Embryonic facial prominence (tissue), 1 donor: ENCODE measurements around the gene CELA2A.
"Not testable (repeated sequence)": the region's sequence is repeated elsewhere in the genome, so short reads cannot be mapped to it uniquely, and the experiment has no call there.

Experiments used
- DNase-seq: peaks from one replicate; pipeline ENCODE4 v3.0.0-alpha.2; 2016; ENCODE audit errors: extremely low spot score

The CELA2A gene

DNA sequence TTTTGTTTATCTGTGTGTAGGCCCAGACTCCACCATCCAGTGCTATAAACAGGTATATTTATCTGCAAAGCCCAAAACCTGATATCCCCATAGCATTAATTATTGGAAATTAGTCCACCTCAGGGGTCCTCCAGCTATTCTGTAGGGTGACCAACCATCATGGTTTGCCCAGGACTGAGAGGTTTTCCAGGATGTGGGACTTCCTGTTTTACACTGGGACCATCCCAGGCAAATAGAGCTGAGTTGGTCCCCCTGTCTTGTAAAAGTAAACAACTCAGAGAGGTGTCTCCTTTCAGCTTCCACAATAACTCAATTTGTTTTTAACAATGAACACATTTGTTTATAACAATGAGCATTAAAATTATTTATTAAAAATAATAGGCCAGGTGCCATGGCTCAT, 11.6 kb downstream of the CELA2A start:
- DNase-seq: no peak

DNA sequence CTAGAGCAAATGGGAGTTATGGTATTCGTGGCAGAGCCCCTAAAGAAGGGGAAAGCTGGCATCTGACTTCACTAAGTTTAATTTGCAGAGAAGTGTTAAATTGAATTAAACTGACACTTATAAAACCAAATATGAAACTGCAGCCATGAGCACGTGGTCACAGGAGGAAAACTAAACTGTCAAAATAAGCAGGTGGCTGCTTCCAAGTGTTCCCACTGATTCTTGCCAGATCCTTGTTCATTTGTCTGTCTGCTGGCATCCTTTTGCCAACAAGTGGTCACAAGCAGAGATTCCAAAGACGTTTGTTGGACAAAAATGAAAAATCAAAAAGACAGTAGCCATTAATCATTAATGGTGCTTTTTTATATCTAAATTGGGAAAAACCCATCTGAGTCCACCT, 12.8 kb downstream of the CELA2A start:
- no peak for DNase-seq

- DNase-seq: not testable (repeated sequence)
Observed at GRCh38 chr1:15469821-15470448, 13.4 kb downstream of the CELA2A start.

DNA sequence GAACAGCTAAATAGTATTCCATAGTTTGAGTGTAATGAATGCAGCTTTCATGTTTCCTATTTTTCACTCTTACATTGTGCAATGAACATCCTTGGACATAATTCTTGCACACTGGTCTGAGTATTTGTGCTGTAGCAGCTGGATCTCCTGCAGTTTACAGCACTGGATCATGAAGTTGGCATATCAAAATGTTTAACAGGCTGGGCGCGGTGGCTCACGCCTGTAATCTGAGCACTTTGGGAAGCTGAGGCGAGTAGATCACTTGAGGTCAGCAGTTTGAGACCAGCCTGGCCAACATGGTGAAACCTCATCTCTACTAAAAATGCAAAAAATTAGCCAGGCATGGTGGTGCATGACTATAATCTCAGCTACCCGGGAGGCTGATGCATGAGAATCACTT, 14.5 kb downstream of the CELA2A start:
- not testable (repeated sequence) for DNase-seq

- not testable (repeated sequence) for DNase-seq
Observed at GRCh38 chr1:15471723-15472122, 15.2 kb downstream of the CELA2A start.

- no peak for DNase-seq
Observed at GRCh38 chr1:15472587-15472986, 16.1 kb downstream of the CELA2A start.

GRCh38 chr1:15475752-15476314, 19.3 kb downstream of the CELA2A start, which contains the start of gene CELA2B:
Gene CELA2B (plus strand): TSS chr1:15476104. CDS start chr1:15476126, 22 bp downstream.
- no peak for DNase-seq

GRCh38 chr1:15476927-15477326, 20.4 kb downstream of the CELA2A start:
- DNase-seq: no peak

DNA sequence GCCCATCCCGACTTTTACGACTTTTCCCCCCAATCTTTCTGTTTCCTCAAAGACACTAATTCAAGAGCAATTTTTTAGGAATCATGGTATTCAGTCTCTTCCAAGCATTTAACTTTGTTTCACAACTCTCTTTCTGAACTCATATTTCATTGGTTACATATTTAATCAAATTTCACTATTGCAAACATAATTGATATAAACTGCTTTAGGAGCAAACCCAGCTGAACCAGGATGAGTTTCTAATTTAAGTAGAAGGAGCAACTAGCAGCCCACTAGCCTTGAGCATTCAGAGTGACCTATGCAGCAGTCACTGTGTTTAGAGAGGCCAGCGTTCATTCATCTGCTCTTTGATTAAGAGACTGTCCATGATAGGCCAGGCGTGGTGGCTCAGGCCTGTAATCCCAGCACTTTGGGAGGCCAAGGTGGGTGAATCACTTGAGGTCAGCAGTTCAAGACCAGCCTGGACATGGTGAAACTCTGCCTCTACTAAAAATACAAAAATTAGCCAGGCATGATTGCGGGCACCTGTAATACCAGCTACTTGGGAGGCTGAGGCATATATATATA, 21.2 kb downstream of the CELA2A start:
- DNase-seq: no peak

DNA sequence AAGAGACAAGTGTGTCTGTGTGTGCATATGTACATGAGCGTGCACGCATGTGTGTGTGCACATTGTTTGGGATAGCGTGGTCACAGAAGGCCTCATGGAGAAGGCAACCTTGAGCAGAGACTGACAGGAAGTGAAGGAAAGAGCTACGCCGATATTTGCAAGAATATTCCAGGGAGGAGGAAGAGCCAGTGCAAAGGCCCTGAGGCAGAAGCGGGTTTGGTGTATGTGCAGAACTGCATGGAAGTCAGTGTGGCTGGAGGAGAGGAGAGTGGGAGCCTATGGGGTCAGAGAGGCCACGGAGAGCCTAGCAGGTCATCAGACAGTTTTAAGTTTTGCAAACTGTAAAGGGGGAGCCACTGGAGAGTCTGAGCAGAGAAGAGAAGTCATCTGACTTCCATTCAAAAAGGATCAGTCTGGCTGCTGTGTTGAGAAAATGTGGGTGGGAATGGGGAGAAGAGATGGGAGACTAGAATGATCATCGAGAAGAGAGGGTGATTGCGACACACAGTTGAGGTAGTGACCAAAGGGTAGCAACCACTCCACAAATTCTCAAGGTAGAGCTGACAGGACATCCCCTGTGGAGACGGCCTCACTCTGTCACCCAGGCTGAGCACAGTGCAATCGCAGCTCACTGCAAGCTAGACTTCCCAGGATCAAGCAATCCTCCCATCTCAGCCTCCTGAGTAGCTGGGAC, 23.3 kb downstream of the CELA2A start:
- no peak for DNase-seq

DNA sequence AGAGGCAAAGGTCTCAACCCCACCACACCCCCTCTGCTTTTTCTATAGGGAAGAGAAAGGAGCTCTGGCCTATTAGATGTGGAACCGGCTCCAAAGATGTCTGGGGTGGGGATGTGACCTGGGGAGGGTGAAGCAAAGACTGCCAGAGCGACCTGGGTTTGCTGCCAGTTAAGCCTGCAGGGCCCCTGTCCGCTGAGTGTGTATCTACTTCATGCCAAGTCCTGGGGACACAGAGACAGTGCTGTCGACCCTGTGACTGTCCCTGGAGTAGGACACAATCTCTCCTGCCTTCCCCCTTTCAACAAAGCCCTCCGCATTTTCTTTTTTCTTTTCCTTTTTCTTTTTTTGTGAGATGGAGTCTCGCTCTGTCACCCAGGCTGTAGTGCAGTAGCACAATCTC, 25.9 kb downstream of the CELA2A start:
- DNase-seq: not testable (repeated sequence)

DNA sequence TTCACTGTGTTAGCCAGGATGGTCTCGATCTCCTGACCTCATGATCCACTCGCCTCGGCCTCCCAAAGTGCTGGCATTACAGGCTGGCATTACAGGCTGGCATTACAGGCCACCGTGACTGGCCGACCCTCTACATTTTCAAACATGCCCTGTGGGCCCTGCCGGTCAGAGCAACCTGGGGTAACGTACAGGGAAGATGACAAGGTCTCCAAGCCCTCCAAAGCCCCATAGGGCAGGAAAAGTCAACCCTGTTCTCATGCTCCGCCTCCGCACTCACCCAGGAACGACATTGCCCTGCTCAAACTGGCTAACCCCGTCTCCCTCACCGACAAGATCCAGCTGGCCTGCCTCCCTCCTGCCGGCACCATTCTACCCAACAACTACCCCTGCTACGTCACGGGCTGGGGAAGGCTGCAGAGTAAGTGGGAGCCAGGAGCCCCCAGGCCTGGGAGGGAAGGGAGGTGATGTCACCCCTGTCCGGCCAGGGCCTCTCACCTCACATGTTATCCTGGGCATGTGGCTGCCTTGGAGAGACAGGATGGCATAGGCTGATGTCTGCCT, 26.5 kb downstream of the CELA2A start:
- DNase-seq: not testable (repeated sequence)

- DNase-seq: no peak
Observed at GRCh38 chr1:15483971-15484370, 27.4 kb downstream of the CELA2A start.

DNA sequence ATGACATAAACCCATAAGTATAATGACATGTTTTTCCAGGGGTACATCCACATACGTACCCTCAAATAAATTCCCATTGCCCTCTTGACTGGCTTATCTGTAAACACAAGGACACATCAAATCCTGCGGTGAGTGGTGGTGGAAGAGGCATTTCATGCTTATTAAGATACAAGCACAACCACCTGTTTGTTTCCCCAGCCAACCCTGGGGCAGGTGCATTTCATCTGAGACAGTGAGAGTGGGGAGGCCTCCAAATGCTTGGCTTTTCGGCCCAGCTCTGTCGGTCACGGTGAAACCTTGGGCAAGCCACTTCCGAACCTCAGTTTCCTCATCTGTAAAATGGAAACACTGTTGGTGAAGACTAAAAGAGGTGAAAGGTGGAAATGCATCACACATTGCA, 27.9 kb downstream of the CELA2A start:
- not testable (repeated sequence) for DNase-seq

DNA sequence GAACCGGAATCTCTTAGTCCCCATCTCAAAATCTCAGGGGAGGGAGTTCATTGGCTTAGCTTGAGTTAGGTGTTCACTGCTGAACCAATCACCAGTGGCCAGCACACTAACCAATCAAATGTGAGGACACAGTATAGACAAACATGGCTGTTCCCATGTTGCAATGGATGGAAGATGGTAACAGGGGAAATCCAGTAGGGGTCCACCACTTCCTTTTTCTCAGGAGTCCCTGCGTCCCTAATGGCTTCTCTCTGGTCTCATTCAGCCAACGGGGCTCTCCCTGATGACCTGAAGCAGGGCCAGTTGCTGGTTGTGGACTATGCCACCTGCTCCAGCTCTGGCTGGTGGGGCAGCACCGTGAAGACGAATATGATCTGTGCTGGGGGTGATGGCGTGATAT, 29.1 kb downstream of the CELA2A start:
- DNase-seq: no peak

GRCh38 chr1:15486844-15487610, 30.5 kb downstream of the CELA2A start:
- not testable (repeated sequence) for DNase-seq

DNA sequence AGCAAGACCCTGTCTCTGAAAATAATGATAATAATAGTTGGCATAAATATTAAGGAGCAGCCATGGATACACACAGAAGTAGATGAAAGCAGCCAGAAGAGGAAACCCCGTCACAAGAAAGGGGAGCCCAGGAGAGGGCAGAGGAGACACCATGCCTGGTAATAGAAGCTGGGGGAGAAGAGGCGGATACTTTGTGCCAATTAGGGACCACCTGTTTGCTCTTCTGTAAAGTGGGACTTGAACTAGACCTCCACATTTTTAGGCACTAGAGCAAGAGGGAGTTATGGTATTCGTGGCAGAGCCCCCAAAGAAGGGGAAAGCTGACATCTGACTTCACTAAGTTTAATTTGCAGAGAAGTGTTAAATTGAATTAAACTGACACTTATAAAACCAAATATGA, 31.8 kb downstream of the CELA2A start:
- no peak for DNase-seq

DNA sequence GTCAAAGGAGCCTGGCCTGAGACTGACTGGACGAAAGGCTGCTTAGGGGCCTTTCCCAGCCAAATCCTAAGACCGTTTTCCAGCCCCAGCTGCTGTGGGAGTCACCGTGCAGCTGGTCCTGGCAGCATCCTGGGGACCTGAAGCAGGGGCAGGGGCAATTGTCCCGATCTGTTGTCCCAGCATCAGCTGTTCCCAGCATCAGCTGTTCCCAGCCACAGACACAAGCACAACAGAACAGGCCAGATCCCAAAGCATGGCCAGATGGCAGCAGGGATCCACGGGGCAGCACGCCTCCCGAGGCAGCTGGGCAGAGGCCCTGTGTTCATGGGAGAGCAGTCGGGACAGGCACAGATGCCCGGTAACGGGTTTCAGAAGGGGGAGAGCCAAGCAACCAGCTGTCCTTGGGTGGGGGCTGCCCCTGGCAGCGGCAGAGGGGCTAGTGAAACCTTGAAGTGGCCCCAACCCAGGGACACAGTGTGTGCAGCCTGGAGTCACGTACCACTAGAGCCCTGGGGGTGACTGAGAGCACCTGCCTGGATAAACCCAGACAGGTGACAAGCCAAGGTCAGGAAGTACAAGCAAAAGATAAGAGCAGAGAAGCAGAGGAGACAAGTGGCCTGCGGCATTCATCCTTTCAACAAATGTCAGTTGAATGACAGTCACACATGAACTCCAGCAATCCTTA, 32.7 kb downstream of the CELA2A start:
- no peak for DNase-seq

DNA sequence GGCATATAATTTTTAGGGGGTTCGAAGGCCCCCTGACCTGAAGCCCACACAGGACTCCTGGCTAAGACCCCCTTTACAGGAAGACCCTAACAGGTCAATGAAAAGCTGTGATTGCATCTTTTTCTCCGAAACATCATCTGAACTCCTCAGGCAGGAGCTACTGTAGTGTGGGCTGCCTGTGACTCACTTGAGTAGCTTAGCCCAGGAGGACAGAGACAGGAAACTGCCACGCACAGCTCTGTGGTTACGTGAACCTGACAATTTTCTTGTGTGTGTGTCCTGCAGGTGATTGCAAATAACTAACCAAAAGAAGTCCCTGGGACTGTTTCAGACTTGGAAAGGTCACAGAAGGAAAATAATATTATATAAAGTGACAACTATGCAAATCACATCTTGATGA, 34.5 kb downstream of the CELA2A start:
- not testable (repeated sequence) for DNase-seq

- no peak for DNase-seq
Observed at GRCh38 chr1:15492596-15492995, 36.1 kb downstream of the CELA2A start.

DNA sequence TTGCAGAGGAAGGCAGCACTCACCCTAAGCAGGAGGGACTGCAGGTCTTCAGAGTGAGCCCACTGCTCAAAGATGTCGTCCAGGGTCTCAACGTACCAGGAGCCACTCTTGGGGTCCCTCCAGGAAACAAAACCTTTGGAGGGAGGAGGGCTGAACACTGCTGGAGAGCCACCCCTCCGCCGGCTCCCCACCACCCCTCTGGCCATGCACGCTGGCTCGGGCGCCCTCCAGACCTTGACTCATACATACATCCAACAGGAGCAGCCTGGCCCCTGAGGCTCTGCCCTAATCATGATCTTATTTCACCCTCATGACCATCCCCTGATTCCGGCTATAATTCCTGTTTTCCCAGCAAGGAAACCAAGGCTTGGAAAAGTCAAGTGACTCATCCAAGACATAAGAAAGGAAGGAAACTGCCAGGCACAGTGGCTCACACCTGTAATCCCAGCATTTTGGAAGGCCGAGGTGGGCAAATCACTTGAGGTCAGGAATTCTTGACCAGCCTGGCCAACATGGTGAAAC, 37.4 kb downstream of the CELA2A start:
- DNase-seq: no peak
